Lower leg skin (tissue), 3 donors: ENCODE measurements around the gene BAHCC1.

ENCODE experiments used
- CTCF ChIP-seq, 3 donors: fragments of 450-650 bp; IDR thresholded peaks; one replicate each; pipeline ENCODE4 v1.5.1; 2016; ENCODE audit warnings: antibody characterized with exemption in 3 of 3, mild to moderate bottlenecking in 3 of 3, moderate library complexity in 2 of 3
- POLR2A ChIP-seq, 2 donors: fragments of 450-650 bp; IDR thresholded peaks; one replicate each; pipeline ENCODE4 v1.6.1; 2016 to 2017; ENCODE audit warnings: antibody characterized with exemption in 2 of 2, mild to moderate bottlenecking in 1 of 2, moderate library complexity in 1 of 2

- TF ChIP-seq CTCF (IDR thresholded peaks at IDR 0.05) (no peak), POLR2A (IDR thresholded peaks at IDR 0.05) (no peak)
Measured at GRCh38 chr17:81461607-81462500, 66.6 kb downstream of the BAHCC1 start.
